GM21515 (cell line): ENCODE measurements around the gene LAX1.

Source experiments
- ATAC-seq: cut with Tn5 transposase; IDR thresholded peaks from one replicate; pipeline ENCODE4 v1.9.1; 2021; ENCODE audit not compliant: unreplicated experiment

The LAX1 gene

GRCh38 chr1:203799971-203800370 lies 35.0 kb downstream of the LAX1 start:
- ATAC-seq: no peak

- ATAC-seq: no peak
Measured at GRCh38 chr1:203805689-203806088, 40.7 kb downstream of the LAX1 start.

- ATAC-seq: no peak
Measured at GRCh38 chr1:203807196-203807595, 42.2 kb downstream of the LAX1 start.

GRCh38 chr1:203813581-203814341 lies 48.8 kb downstream of the LAX1 start:
- no peak for ATAC-seq

GRCh38 chr1:203818399-203818798 lies 53.4 kb downstream of the LAX1 start:
- ATAC-seq: no peak

- no peak for ATAC-seq
Measured at GRCh38 chr1:203823306-203823705, 58.3 kb downstream of the LAX1 start.
